GM23338 (cell line): ENCODE measurements around the gene GYS2. TPM values are rescaled to one million over a fixed set of nuclear protein-coding genes. Genes with fewer than 3 reads are reported as not detected.

Source experiments
- ATAC-seq: fragments of 200-7000 bp; cut with Tn5 transposase; 3 replicates; pipeline ENCODE4 v1.9.1; 2020
- DNase-seq: peaks from one replicate; pipeline ENCODE4 v3.0.0-alpha.2; 2015; ENCODE audit warnings: low spot score
- H2AFZ ChIP-seq: fragments of 200-600 bp; sonication (generic); 2 replicates; pipeline ENCODE4 v1.8.0; 2016; ENCODE audit warnings: antibody characterized with exemption, mild to moderate bottlenecking, moderate library complexity
- H3F3A ChIP-seq: fragments of 200-600 bp; sonication (generic); replicated peaks from 2 replicates; pipeline ENCODE4 v1.8.0; 2017; ENCODE audit warnings: antibody characterized with exemption, mixed run types, low read depth
- H3K27ac ChIP-seq: fragments of 200-600 bp; sonication (generic); 2 replicates; pipeline ENCODE4 v1.6.1; 2016; ENCODE audit warnings: low read depth
- H3K27me3 ChIP-seq: fragments of 200-600 bp; sonication (generic); 2 replicates; pipeline ENCODE4 v1.8.0; 2016; ENCODE audit warnings: mild to moderate bottlenecking, mixed run types, moderate library complexity; ENCODE audit not compliant: insufficient read depth
- H3K36me3 ChIP-seq: fragments of 200-600 bp; sonication (generic); 2 replicates; pipeline ENCODE4 v1.8.0; 2016; ENCODE audit warnings: mild to moderate bottlenecking; ENCODE audit not compliant: insufficient read depth
- H3K4me1 ChIP-seq: fragments of 200-600 bp; sonication (generic); 2 replicates; pipeline ENCODE4 v1.8.0; 2016; ENCODE audit warnings: mild to moderate bottlenecking, moderate library complexity; ENCODE audit not compliant: insufficient read depth
- H3K4me2 ChIP-seq: fragments of 200-600 bp; sonication (generic); 2 replicates; pipeline ENCODE4 v1.7.1; 2017; ENCODE audit warnings: mixed run types
- H3K4me3 ChIP-seq: fragments of 200-600 bp; sonication (generic); 2 replicates; pipeline ENCODE4 v1.6.1; 2016; ENCODE audit warnings: mixed run types
- H3K79me2 ChIP-seq: fragments of 200-600 bp; sonication (generic); replicated peaks from 2 replicates; pipeline ENCODE4 v1.8.0; 2017; ENCODE audit warnings: mild to moderate bottlenecking; ENCODE audit not compliant: insufficient read depth
- H3K9me2 ChIP-seq: fragments of 200-600 bp; sonication (generic); 2 replicates; pipeline ENCODE4 v1.8.0; 2017; ENCODE audit not compliant: insufficient read depth
- H4K20me1 ChIP-seq: fragments of 200-600 bp; sonication (generic); replicated peaks from 2 replicates; pipeline ENCODE4 v1.8.0; 2017; ENCODE audit warnings: mild to moderate bottlenecking; ENCODE audit not compliant: insufficient read depth
- H3K27ac Mint-ChIP-seq: 2 replicates; pipeline ENCODE4 v1.8.0; 2020; ENCODE audit warnings: inconsistent platforms, mild to moderate bottlenecking, moderate library complexity, mixed read lengths
- H3K27me3 Mint-ChIP-seq: 3 replicates; pipeline ENCODE4 v1.8.0; 2022; ENCODE audit warnings: low read depth, mild to moderate bottlenecking, moderate library complexity, mixed read lengths, inconsistent platforms; ENCODE audit not compliant: insufficient read depth, poor library complexity
- H3K36me3 Mint-ChIP-seq: 3 replicates; pipeline ENCODE4 v1.8.0; 2021; ENCODE audit warnings: low read depth, mild to moderate bottlenecking, inconsistent platforms, moderate library complexity, mixed read lengths
- H3K4me1 Mint-ChIP-seq: 3 replicates; pipeline ENCODE4 v1.8.0; 2020; ENCODE audit warnings: mild to moderate bottlenecking, inconsistent platforms, mixed read lengths
- H3K4me3 Mint-ChIP-seq: 3 replicates; pipeline ENCODE4 v1.8.0; 2021; ENCODE audit warnings: moderate library complexity, mild to moderate bottlenecking, inconsistent platforms, mixed read lengths
- H3K9me3 Mint-ChIP-seq: 3 replicates; pipeline ENCODE4 v1.8.0; 2020; ENCODE audit warnings: moderate library complexity, mild to moderate bottlenecking, inconsistent platforms, mixed read lengths
- CREB1 ChIP-seq: fragments of 250-450 bp; sonication (Bioruptor Pico); IDR thresholded peaks from 2 replicates; pipeline ENCODE4 v1.5.0; 2020; ENCODE audit warnings: low read depth, mild to moderate bottlenecking, moderate library complexity
- JUNB ChIP-seq: IDR thresholded peaks from one replicate; pipeline ENCODE4 v1.6.1; 2016; ENCODE audit warnings: antibody characterized with exemption; ENCODE audit not compliant: unreplicated experiment
- NANOG ChIP-seq: IDR thresholded peaks from 2 replicates; pipeline ENCODE4 v1.6.1; 2016; ENCODE audit warnings: antibody characterized with exemption, borderline replicate concordance
- POLR2AphosphoS5 ChIP-seq: IDR thresholded peaks from 2 replicates; pipeline ENCODE4 v1.6.1; 2016; ENCODE audit warnings: antibody characterized with exemption, low read depth
- STAT1 ChIP-seq: IDR thresholded peaks from one replicate; pipeline ENCODE4 v1.6.1; 2016; ENCODE audit warnings: antibody characterized with exemption; ENCODE audit not compliant: unreplicated experiment
- ZNF114 ChIP-seq: fragments of 250-450 bp; sonication (Bioruptor Pico); IDR thresholded peaks from 2 replicates; pipeline ENCODE4 v1.5.0; 2020; ENCODE audit warnings: mild to moderate bottlenecking, moderate library complexity
- ZNF331 ChIP-seq: fragments of 250-450 bp; sonication (Bioruptor Pico); IDR thresholded peaks from 2 replicates; pipeline ENCODE4 v1.5.0; 2020; ENCODE audit warnings: low read depth, mild to moderate bottlenecking, moderate library complexity
- ZNF462 ChIP-seq: fragments of 250-450 bp; sonication (Bioruptor Pico); IDR thresholded peaks from 2 replicates; pipeline ENCODE4 v1.5.0; 2020; ENCODE audit warnings: mild to moderate bottlenecking, moderate library complexity
- polyA plus RNA-seq: library from polyadenylated mRNA; unstranded; fragments of >200 nt; fragmentation: Nextera tagmentation; extraction: Ambion mirVana; gene quantifications from 2 replicates; pipeline ENCODE4 v1.2.1, GENCODE V29; 2016
- total RNA-seq: library from RNA; depleted of rRNA; stranded (reverse); fragments of >200 nt; shearing (Covaris generic); gene quantifications from 2 replicates; pipeline ENCODE4 v1.2.3, GENCODE V29; 2014
- TF ChIP-seq, protein P1 (sequence below): IDR thresholded peaks from 2 replicates; pipeline ENCODE4 v1.6.1; 2016; ENCODE audit warnings: antibody characterized with exemption
- TF ChIP-seq, protein P2 (sequence below), 2 experiments: fragments of 200-600 bp in 1 of 2; sonication (generic) in 1 of 2; conservative IDR thresholded peaks; 2 replicates each; pipeline versions ENCODE4 v1.5.1 to v1.6.1; 2016 to 2017; ENCODE audit warnings: antibody characterized with exemption in 2 of 2, low read depth in 2 of 2, mild to moderate bottlenecking in 2 of 2, moderate library complexity in 1 of 2
- TF ChIP-seq, protein P3 (sequence below): IDR thresholded peaks from one replicate; pipeline ENCODE4 v1.6.1; 2018; ENCODE audit warnings: antibody characterized with exemption; ENCODE audit not compliant: unreplicated experiment

The GYS2 gene
- total and polyA plus RNA-seq, 2 experiments from 2014 or later = not detected

- H3K4me2 ChIP-seq = no peak overlapping the region
- no peaks in the 10 kb centered on the region for H3K4me1 ChIP-seq
- no peak overlapping the region for H3K4me3 ChIP-seq
- peaks cover 6% of the 10 kb centered on the region; the same call in 2 of the 3 replicates for H3K36me3 Mint-ChIP-seq
- no peaks in the 10 kb centered on the region for H3K27me3 Mint-ChIP-seq
- TF ChIP-seq ZNF114 (CRISPR knock-in tag) (no peak), ZNF462 (no peak), NANOG (no peak), CREB1 (CRISPR knock-in tag) (no peak), ZNF331 (CRISPR knock-in tag) (no peak), POLR2AphosphoS5 (no peak), JUNB (no peak), STAT1 (no peak)
- TF ChIP-seq, protein P1, sequence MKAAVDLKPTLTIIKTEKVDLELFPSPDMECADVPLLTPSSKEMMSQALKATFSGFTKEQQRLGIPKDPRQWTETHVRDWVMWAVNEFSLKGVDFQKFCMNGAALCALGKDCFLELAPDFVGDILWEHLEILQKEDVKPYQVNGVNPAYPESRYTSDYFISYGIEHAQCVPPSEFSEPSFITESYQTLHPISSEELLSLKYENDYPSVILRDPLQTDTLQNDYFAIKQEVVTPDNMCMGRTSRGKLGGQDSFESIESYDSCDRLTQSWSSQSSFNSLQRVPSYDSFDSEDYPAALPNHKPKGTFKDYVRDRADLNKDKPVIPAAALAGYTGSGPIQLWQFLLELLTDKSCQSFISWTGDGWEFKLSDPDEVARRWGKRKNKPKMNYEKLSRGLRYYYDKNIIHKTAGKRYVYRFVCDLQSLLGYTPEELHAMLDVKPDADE = no peak
- TF ChIP-seq, protein P2, sequence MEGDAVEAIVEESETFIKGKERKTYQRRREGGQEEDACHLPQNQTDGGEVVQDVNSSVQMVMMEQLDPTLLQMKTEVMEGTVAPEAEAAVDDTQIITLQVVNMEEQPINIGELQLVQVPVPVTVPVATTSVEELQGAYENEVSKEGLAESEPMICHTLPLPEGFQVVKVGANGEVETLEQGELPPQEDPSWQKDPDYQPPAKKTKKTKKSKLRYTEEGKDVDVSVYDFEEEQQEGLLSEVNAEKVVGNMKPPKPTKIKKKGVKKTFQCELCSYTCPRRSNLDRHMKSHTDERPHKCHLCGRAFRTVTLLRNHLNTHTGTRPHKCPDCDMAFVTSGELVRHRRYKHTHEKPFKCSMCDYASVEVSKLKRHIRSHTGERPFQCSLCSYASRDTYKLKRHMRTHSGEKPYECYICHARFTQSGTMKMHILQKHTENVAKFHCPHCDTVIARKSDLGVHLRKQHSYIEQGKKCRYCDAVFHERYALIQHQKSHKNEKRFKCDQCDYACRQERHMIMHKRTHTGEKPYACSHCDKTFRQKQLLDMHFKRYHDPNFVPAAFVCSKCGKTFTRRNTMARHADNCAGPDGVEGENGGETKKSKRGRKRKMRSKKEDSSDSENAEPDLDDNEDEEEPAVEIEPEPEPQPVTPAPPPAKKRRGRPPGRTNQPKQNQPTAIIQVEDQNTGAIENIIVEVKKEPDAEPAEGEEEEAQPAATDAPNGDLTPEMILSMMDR (conservative IDR thresholded peaks at IDR 0.05; ENCODE audit: low read depth in 2 of 2) = no peak
- TF ChIP-seq, protein P3, sequence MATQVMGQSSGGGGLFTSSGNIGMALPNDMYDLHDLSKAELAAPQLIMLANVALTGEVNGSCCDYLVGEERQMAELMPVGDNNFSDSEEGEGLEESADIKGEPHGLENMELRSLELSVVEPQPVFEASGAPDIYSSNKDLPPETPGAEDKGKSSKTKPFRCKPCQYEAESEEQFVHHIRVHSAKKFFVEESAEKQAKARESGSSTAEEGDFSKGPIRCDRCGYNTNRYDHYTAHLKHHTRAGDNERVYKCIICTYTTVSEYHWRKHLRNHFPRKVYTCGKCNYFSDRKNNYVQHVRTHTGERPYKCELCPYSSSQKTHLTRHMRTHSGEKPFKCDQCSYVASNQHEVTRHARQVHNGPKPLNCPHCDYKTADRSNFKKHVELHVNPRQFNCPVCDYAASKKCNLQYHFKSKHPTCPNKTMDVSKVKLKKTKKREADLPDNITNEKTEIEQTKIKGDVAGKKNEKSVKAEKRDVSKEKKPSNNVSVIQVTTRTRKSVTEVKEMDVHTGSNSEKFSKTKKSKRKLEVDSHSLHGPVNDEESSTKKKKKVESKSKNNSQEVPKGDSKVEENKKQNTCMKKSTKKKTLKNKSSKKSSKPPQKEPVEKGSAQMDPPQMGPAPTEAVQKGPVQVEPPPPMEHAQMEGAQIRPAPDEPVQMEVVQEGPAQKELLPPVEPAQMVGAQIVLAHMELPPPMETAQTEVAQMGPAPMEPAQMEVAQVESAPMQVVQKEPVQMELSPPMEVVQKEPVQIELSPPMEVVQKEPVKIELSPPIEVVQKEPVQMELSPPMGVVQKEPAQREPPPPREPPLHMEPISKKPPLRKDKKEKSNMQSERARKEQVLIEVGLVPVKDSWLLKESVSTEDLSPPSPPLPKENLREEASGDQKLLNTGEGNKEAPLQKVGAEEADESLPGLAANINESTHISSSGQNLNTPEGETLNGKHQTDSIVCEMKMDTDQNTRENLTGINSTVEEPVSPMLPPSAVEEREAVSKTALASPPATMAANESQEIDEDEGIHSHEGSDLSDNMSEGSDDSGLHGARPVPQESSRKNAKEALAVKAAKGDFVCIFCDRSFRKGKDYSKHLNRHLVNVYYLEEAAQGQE = no peak
- peaks cover 28% of the 10 kb centered on the region for H3K79me2 ChIP-seq
- H3K27me3 ChIP-seq = no peaks in the 10 kb centered on the region
- 0 out of 2 replicates have a peak, but pooled peaks cover 9% of the 10 kb centered on the region for H4K20me1 ChIP-seq
- H3K36me3 ChIP-seq = peaks cover 24% of the 10 kb centered on the region
- no peaks in the 10 kb centered on the region for H3K9me3 Mint-ChIP-seq
- no peak overlapping the region for H3K27ac ChIP-seq
- no peak overlapping the region for H3K27ac Mint-ChIP-seq
- no peaks in the 10 kb centered on the region for H3K9me2 ChIP-seq
- no peak overlapping the region for H3K4me3 Mint-ChIP-seq
- no peak for ATAC-seq
- H3K4me1 Mint-ChIP-seq = no peaks in the 10 kb centered on the region
- no peak for DNase-seq
- H3F3A ChIP-seq = no peaks in the 10 kb centered on the region
- H2AFZ ChIP-seq = no peak overlapping the region
These were observed 94.9 kb downstream of the GYS2 start for GRCh38 chr12:21509768-21510167.
